NT2/D1 (cell line): Measurements from ENCODE around the gene PGP.

ENCODE experiments used
- DNase-seq: peaks from one replicate; pipeline ENCODE4 v3.0.0-alpha.2; 2011; ENCODE audit warnings: low read depth, low spot score
- H3K27me3 ChIP-seq: 2 replicates; pipeline ENCODE4 v1.6.0; 2011; ENCODE audit warnings: mild to moderate bottlenecking; ENCODE audit not compliant: insufficient read length, insufficient read depth
- H3K36me3 ChIP-seq: 2 replicates; pipeline ENCODE4 v1.6.1; 2011; ENCODE audit warnings: mild to moderate bottlenecking, low read length, mixed read lengths; ENCODE audit not compliant: insufficient read depth, insufficient read length
- H3K4me1 ChIP-seq: 2 replicates; pipeline ENCODE4 v1.5.1; 2011; ENCODE audit not compliant: insufficient read depth, insufficient read length
- H3K4me3 ChIP-seq: 2 replicates; pipeline ENCODE4 v1.5.1; 2011; ENCODE audit warnings: low read depth; ENCODE audit not compliant: insufficient read length
- H3K9ac ChIP-seq: 2 replicates; pipeline ENCODE4 v1.6.0; 2011; ENCODE audit warnings: low read depth; ENCODE audit not compliant: insufficient read length
- H3K9me3 ChIP-seq: 2 replicates; pipeline ENCODE4 v1.5.1; 2011; ENCODE audit warnings: mild to moderate bottlenecking, low read length; ENCODE audit not compliant: insufficient read depth
- SUZ12 ChIP-seq: IDR thresholded peaks from 2 replicates; pipeline ENCODE4 v1.6.1; 2011; ENCODE audit not compliant: insufficient read length, insufficient read depth; ENCODE audit errors: extremely low read depth
- YY1 ChIP-seq: IDR thresholded peaks from 2 replicates; pipeline ENCODE4 v1.6.1; 2011; ENCODE audit not compliant: insufficient read length, insufficient read depth
- ZNF274 ChIP-seq: IDR thresholded peaks from 2 replicates; pipeline ENCODE4 v1.6.1; 2011; ENCODE audit warnings: mild to moderate bottlenecking, low read depth, low read length

The PGP gene

GRCh38 chr16:2232094-2232990 lies 17.7 kb upstream of the PGP start:
- no peak for DNase-seq
- H3K27me3 ChIP-seq = no peaks in the 10 kb centered on the region
- no peaks in the 10 kb centered on the region for H3K9me3 ChIP-seq
- no peak for TF ChIP-seq YY1
- peaks cover 22% of the 10 kb centered on the region for H3K4me1 ChIP-seq
- H3K9ac ChIP-seq = no peak overlapping the region
- peaks cover 86% of the 10 kb centered on the region for H3K36me3 ChIP-seq
- H3K4me3 ChIP-seq = no peak overlapping the region

GRCh38 chr16:2231016-2231931 lies 16.6 kb upstream of the PGP start:
- Histone ChIP-seq H3K27me3 (no peaks in the 10 kb centered on the region), H3K4me3 (no peak overlapping the region), H3K9me3 (no peaks in the 10 kb centered on the region), H3K9ac (no peak overlapping the region), H3K36me3 (peaks cover 92% of the 10 kb centered on the region), H3K4me1 (peaks cover 18% of the 10 kb centered on the region)
- DNase-seq = no peak
- no peak for TF ChIP-seq ZNF274
- TF ChIP-seq SUZ12 = no peak
- no peak for TF ChIP-seq YY1

- Histone ChIP-seq H3K36me3 (peaks cover 88% of the 10 kb centered on the region), H3K9ac (no peak overlapping the region), H3K27me3 (no peaks in the 10 kb centered on the region), H3K4me1 (peaks cover 15% of the 10 kb centered on the region), H3K4me3 (no peak overlapping the region), H3K9me3 (no peaks in the 10 kb centered on the region)
- DNase-seq = no peak
- TF ChIP-seq SUZ12 = no peak
- TF ChIP-seq ZNF274 = no peak
- TF ChIP-seq YY1 = no peak
Observed at GRCh38 chr16:2230376-2230775, 15.7 kb upstream of the PGP start.

GRCh38 chr16:2229632-2230250 lies 15.1 kb upstream of the PGP start:
- H3K36me3 ChIP-seq = peaks cover 86% of the 10 kb centered on the region
- no peak overlapping the region for H3K9ac ChIP-seq
- TF ChIP-seq YY1 = no peak
- no peak for TF ChIP-seq ZNF274
- no peak for TF ChIP-seq SUZ12

GRCh38 chr16:2229091-2229490 lies 14.5 kb upstream of the PGP start:
- TF ChIP-seq SUZ12 (no peak), YY1 (no peak), ZNF274 (no peak)
- H3K9me3 ChIP-seq = no peaks in the 10 kb centered on the region
- peaks cover 80% of the 10 kb centered on the region for H3K36me3 ChIP-seq
- peaks cover 9% of the 10 kb centered on the region for H3K4me1 ChIP-seq
- H3K9ac ChIP-seq = no peak overlapping the region
- H3K27me3 ChIP-seq = no peaks in the 10 kb centered on the region
- DNase-seq = no peak
- H3K4me3 ChIP-seq = no peak overlapping the region

More at GRCh38 chr16:2229632-2230250, 15.1 kb upstream of the PGP start:
- H3K4me1 ChIP-seq = peaks cover 14% of the 10 kb centered on the region
- no peaks in the 10 kb centered on the region for H3K9me3 ChIP-seq
- H3K4me3 ChIP-seq = no peak overlapping the region
- H3K27me3 ChIP-seq = no peaks in the 10 kb centered on the region
- DNase-seq = no peak

GRCh38 chr16:2228161-2228824 lies 13.7 kb upstream of the PGP start:
- TF ChIP-seq ZNF274 (no peak), SUZ12 (no peak)
- Histone ChIP-seq H3K27me3 (no peaks in the 10 kb centered on the region), H3K36me3 (peaks cover 72% of the 10 kb centered on the region), H3K9ac (no peak overlapping the region), H3K4me1 (peaks cover 9% of the 10 kb centered on the region), H3K9me3 (no peaks in the 10 kb centered on the region), H3K4me3 (no peak overlapping the region)
- DNase-seq = no peak
